Ascending aorta (tissue), 2 donors: ENCODE results near the gene ASAP2. TPM values are rescaled to one million over a fixed set of nuclear protein-coding genes. Genes with fewer than 3 reads are reported as not detected.
"Not testable (repeated sequence)": the region's sequence is repeated elsewhere in the genome, so short reads cannot be mapped to it uniquely, and the experiment has no call there.

Experiments used
- DNase-seq, 2 donors: peaks; one replicate each; pipeline ENCODE4 v3.0.0-alpha.2; 2019; ENCODE audit warnings: low spot score in 2 of 2
- H3K27ac ChIP-seq, 2 donors: fragments of 200-600 bp; sonication (generic); one replicate each; pipeline ENCODE4 v1.5.1; 2016 to 2017; ENCODE audit warnings: mild to moderate bottlenecking in 1 of 2
- H3K27me3 ChIP-seq: fragments of 200-600 bp; sonication (generic); one replicate; pipeline ENCODE4 v1.5.1; 2017
- H3K36me3 ChIP-seq, 2 donors: fragments of 200-600 bp; sonication (generic); one replicate each; pipeline ENCODE4 v1.5.1; 2016
- H3K4me1 ChIP-seq, 2 donors: fragments of 200-600 bp; sonication (generic); one replicate each; pipeline ENCODE4 v1.5.1; 2016 to 2017; ENCODE audit warnings: mild to moderate bottlenecking in 1 of 2
- H3K4me3 ChIP-seq, 2 donors: fragments of 200-600 bp; sonication (generic); one replicate each; pipeline ENCODE4 v1.5.1; 2016 to 2017; ENCODE audit warnings: mild to moderate bottlenecking in 1 of 2
- H3K9me3 ChIP-seq, 2 donors: fragments of 200-600 bp; sonication (generic); one replicate each; pipeline ENCODE4 v1.5.1; 2016
- CTCF ChIP-seq, 3 experiments: fragments of 200-600 bp in 2 of 3; fragments of 450-650 bp in 1 of 3; sonication (generic) in 2 of 3; IDR thresholded peaks; one replicate each; pipeline ENCODE4 v1.5.1; 2016 to 2019; ENCODE audit warnings: antibody characterized with exemption in 3 of 3, mild to moderate bottlenecking in 1 of 3, moderate library complexity in 1 of 3
- intact Hi-C: fragments of 100-400 bp; cut with DNase I; formaldehyde crosslinking; loops from one replicate; pipeline ENCODE4 v1.15.1; 2023
- total RNA-seq: library from RNA; depleted of rRNA; stranded (reverse); fragments of >200 nt; gene quantifications from one replicate; pipeline ENCODE4 v1.1.0, GENCODE V29; 2016

Gene ASAP2
- total RNA-seq, 1 donor from 2014 or later = 56.9 TPM

- peaks cover 44 to 86% of the 10 kb centered on the region in 2 donors for H3K36me3 ChIP-seq
- H3K4me3 ChIP-seq = no peak overlapping the region
- no peaks in the 10 kb centered on the region for H3K9me3 ChIP-seq
- H3K4me1 ChIP-seq = no peaks in the 10 kb centered on the region
- no peak for TF ChIP-seq CTCF (IDR thresholded peaks at IDR 0.05)
- peak overlapping the region; percentile 62 to 72 for H3K27ac ChIP-seq
- intact Hi-C loops = no loop called here
- H3K27me3 ChIP-seq = no peaks in the 10 kb centered on the region
- DNase-seq = no peak
Observed at GRCh38 chr2:9392898-9393765, 186.5 kb downstream of the ASAP2 start.

GRCh38 chr2:9394816-9395215 lies 188.2 kb downstream of the ASAP2 start:
- Histone ChIP-seq H3K4me1 (no peaks in the 10 kb centered on the region), H3K9me3 (no peaks in the 10 kb centered on the region), H3K27me3 (no peaks in the 10 kb centered on the region), H3K4me3 (no peak overlapping the region), H3K36me3 (peaks cover 38 to 78% of the 10 kb centered on the region in 2 donors), H3K27ac (no peak overlapping the region)
- intact Hi-C loops = no loop called here
- DNase-seq = no peak
- TF ChIP-seq CTCF (IDR thresholded peaks at IDR 0.05) = no peak

GRCh38 chr2:9397201-9397600 lies 190.6 kb downstream of the ASAP2 start:
- no peak for DNase-seq
- intact Hi-C loops = no loop called here
- H3K27me3 ChIP-seq = no peaks in the 10 kb centered on the region
- no peaks in the 10 kb centered on the region for H3K9me3 ChIP-seq
- no peaks in the 10 kb centered on the region for H3K4me1 ChIP-seq
- H3K4me3 ChIP-seq = no peak overlapping the region
- H3K27ac ChIP-seq = no peak overlapping the region
- no peak for TF ChIP-seq CTCF (IDR thresholded peaks at IDR 0.05)
- peaks cover 48 to 75% of the 10 kb centered on the region in 2 donors for H3K36me3 ChIP-seq

GRCh38 chr2:9398251-9398650 lies 191.6 kb downstream of the ASAP2 start:
- intact Hi-C loops, DNase-seq, H3K4me3 ChIP-seq, H3K9me3 ChIP-seq, H3K27ac ChIP-seq, H3K4me1 ChIP-seq, H3K27me3 ChIP-seq: not testable (repeated sequence)
- H3K36me3 ChIP-seq = peaks cover 56 to 79% of the 10 kb centered on the region in 2 donors

- peak in 1 of 2 donors; percentile 61 for DNase-seq
- intact Hi-C loops = no loop called here
- Histone ChIP-seq H3K4me3 (no peak overlapping the region), H3K9me3 (no peaks in the 10 kb centered on the region), H3K27me3 (no peaks in the 10 kb centered on the region), H3K27ac (peak overlapping the region; percentile 2 to 56), H3K36me3 (peaks cover 55 to 80% of the 10 kb centered on the region in 2 donors), H3K4me1 (no peaks in the 10 kb centered on the region)
- no peak for TF ChIP-seq CTCF (IDR thresholded peaks at IDR 0.05)
Observed at GRCh38 chr2:9398881-9399780, 192.5 kb downstream of the ASAP2 start.
